HFFc6 (cell line): ENCODE data around the gene TNK1. TPM values are rescaled to one million over a fixed set of nuclear protein-coding genes. Genes with fewer than 3 reads are reported as not detected.

Source experiments
- DNase-seq: peaks from one replicate; pipeline ENCODE4 v3.0.0-alpha.2; 2018
- H3K27ac Mint-ChIP-seq: 2 replicates; pipeline ENCODE4 v1.8.0; 2020; ENCODE audit warnings: mild to moderate bottlenecking, mixed read lengths
- H3K27me3 Mint-ChIP-seq: 2 replicates; pipeline ENCODE4 v1.8.0; 2021; ENCODE audit warnings: mild to moderate bottlenecking, moderate library complexity, mixed read lengths; ENCODE audit not compliant: insufficient read depth
- H3K36me3 Mint-ChIP-seq: 2 replicates; pipeline ENCODE4 v1.8.0; 2021; ENCODE audit warnings: low read depth, mixed read lengths
- H3K4me1 Mint-ChIP-seq: 2 replicates; pipeline ENCODE4 v1.8.0; 2020; ENCODE audit warnings: low read depth, mixed read lengths
- H3K4me3 Mint-ChIP-seq: 2 replicates; pipeline ENCODE4 v1.8.0; 2020; ENCODE audit warnings: mild to moderate bottlenecking, moderate library complexity, mixed read lengths
- H3K9me3 Mint-ChIP-seq: 2 replicates; pipeline ENCODE4 v1.8.0; 2020; ENCODE audit warnings: mild to moderate bottlenecking, mixed read lengths
- CTCF ChIP-seq: fragments of 200-600 bp; sonication (generic); IDR thresholded peaks from 2 replicates; pipeline ENCODE4 v1.5.0; 2021; ENCODE audit warnings: antibody characterized with exemption, mild to moderate bottlenecking
- total RNA-seq, 6 experiments: library from RNA; stranded (reverse); fragmentation: NEBNext Ultra II Directional; extraction: Animal tissue kit (Norgen Biotek cat#: 25700); gene quantifications; 2 replicates in 1 of 6; 3 replicates in 5 of 6; pipeline ENCODE4 v1.2.3, GENCODE V29; 2021

Gene TNK1
- total RNA-seq, 6 experiments from 2014 or later, result 0.20 to 0.41 (median 0.26) TPM

DNA sequence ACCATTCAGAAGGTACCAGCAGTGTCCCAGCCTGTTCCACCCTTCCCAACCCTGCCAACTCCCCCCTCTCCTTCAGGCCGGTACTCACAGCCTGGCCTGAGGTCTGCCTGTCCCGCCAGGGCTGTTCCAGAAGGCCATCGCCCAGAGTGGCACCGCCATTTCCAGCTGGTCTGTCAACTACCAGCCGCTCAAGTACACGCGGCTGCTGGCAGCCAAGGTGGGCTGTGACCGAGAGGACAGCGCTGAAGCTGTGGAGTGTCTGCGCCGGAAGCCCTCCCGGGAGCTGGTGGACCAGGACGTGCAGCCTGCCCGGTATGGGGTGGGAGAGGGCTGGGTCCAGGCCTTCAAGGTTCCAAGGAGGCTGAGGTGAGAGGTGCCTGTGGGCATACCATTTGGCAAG, 33.9 kb downstream of the TNK1 start:
- DNase-seq, result no peak
- H3K36me3 Mint-ChIP-seq, result peaks cover 21% of the 10 kb centered on the region
- peaks cover 5% of the 10 kb centered on the region for H3K27me3 Mint-ChIP-seq
- H3K9me3 Mint-ChIP-seq, result no peaks in the 10 kb centered on the region
- H3K4me1 Mint-ChIP-seq, result peaks cover 16% of the 10 kb centered on the region
- TF ChIP-seq CTCF, result no peak
- H3K4me3 Mint-ChIP-seq, result no peak overlapping the region
- H3K27ac Mint-ChIP-seq, result no peak overlapping the region

DNA sequence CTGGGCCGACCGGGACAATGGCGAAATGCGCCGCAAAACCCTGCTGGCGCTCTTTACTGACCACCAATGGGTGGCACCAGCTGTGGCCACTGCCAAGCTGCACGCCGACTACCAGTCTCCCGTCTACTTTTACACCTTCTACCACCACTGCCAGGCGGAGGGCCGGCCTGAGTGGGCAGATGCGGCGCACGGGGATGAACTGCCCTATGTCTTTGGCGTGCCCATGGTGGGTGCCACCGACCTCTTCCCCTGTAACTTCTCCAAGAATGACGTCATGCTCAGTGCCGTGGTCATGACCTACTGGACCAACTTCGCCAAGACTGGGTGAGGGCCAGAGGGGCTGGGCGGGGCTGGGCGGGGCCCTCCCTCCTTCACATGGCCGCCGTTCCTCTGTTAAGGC, 34.9 kb downstream of the TNK1 start:
- no peak overlapping the region for H3K27ac Mint-ChIP-seq
- no peak overlapping the region for H3K4me3 Mint-ChIP-seq
- TF ChIP-seq CTCF, result no peak
- peaks cover 5% of the 10 kb centered on the region; the same call in 1 of the 2 replicates for H3K27me3 Mint-ChIP-seq
- peaks cover 16% of the 10 kb centered on the region for H3K4me1 Mint-ChIP-seq
- peaks cover 15% of the 10 kb centered on the region for H3K36me3 Mint-ChIP-seq
- DNase-seq, result no peak
- H3K9me3 Mint-ChIP-seq, result no peaks in the 10 kb centered on the region

DNA sequence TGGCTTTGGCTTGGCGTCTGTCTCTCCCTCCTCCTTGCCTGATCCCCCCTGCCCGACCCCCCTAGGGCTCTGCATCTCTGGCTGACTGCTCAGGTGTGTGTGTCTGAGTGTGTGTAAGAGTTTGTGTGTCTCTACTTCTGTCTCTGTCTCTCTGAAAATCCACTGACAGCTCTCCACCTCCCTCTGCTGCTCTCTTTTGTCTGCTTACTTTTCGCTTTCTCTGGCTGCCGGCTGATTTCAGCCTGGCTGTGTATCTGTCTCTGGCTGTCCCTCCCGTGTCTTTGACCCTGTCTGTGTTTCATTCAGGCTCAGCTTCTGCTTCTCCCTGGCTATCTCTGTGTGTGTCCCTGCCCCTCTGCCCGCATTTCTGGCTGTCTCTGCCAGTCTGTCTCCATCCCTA, 35.4 kb downstream of the TNK1 start:
- H3K27ac Mint-ChIP-seq, result no peak overlapping the region
- H3K9me3 Mint-ChIP-seq, result no peaks in the 10 kb centered on the region
- TF ChIP-seq CTCF, result no peak
- H3K36me3 Mint-ChIP-seq, result peaks cover 15% of the 10 kb centered on the region
- H3K4me3 Mint-ChIP-seq, result no peak overlapping the region
- peaks cover 5% of the 10 kb centered on the region; the same call in 1 of the 2 replicates for H3K27me3 Mint-ChIP-seq
- DNase-seq, result no peak
- H3K4me1 Mint-ChIP-seq, result peaks cover 16% of the 10 kb centered on the region

DNA sequence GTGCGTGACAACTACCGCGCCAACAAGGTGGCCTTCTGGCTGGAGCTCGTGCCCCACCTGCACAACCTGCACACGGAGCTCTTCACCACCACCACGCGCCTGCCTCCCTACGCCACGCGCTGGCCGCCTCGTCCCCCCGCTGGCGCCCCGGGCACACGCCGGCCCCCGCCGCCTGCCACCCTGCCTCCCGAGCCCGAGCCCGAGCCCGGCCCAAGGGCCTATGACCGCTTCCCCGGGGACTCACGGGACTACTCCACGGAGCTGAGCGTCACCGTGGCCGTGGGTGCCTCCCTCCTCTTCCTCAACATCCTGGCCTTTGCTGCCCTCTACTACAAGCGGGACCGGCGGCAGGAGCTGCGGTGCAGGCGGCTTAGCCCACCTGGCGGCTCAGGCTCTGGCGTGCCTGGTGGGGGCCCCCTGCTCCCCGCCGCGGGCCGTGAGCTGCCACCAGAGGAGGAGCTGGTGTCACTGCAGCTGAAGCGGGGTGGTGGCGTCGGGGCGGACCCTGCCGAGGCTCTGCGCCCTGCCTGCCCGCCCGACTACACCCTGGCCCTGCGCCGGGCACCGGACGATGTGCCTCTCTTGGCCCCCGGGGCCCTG, 36.3 kb downstream of the TNK1 start:
- no peak overlapping the region for H3K27ac Mint-ChIP-seq
- peaks cover 4% of the 10 kb centered on the region; the same call in 1 of the 2 replicates for H3K27me3 Mint-ChIP-seq
- peaks cover 14% of the 10 kb centered on the region for H3K4me1 Mint-ChIP-seq
- H3K9me3 Mint-ChIP-seq, result no peaks in the 10 kb centered on the region
- DNase-seq, result no peak
- no peak for TF ChIP-seq CTCF
- H3K4me3 Mint-ChIP-seq, result no peak overlapping the region
- peaks cover 15% of the 10 kb centered on the region for H3K36me3 Mint-ChIP-seq

DNA sequence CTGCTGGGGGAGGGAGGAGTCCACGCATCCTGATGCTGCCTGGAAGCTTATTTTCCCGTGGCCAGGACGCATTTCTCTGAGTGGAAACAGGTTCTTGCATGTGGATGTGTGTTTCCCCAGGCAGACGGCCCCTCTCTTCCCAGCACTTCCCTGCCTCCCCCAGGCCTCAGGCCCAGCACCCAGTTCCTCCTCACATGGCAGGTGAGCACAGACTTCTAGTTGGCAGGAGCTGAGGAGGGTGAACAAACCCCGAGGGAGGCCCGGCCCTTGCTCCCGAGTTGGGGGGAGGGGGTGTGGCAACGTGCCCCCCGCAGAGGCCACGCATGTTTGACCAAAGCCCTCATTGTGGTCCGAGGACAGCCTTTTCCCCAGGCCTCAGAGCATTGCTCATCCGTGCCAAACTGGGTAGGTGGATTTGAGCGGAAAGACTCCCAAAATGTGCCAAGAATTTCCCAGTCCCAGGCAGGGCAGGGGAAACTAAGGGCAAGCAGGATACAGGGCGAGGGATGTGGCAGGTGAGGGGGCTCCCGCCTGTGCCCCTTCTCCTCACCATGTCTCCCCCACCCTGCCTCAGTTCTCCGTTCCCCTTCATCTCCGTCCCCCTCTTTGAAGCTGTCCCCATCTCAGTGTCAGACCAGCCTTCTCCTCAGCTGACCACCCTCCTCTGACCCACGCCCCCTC, 37.7 kb downstream of the TNK1 start:
- TF ChIP-seq CTCF, result no peak
- no peak overlapping the region for H3K27ac Mint-ChIP-seq
- peaks cover 15% of the 10 kb centered on the region for H3K36me3 Mint-ChIP-seq
- no peak overlapping the region for H3K4me3 Mint-ChIP-seq
- DNase-seq, result no peak
- no peaks in the 10 kb centered on the region for H3K4me1 Mint-ChIP-seq
- H3K9me3 Mint-ChIP-seq, result no peaks in the 10 kb centered on the region
- H3K27me3 Mint-ChIP-seq, result peaks cover 4% of the 10 kb centered on the region
